Mucosa of descending colon (tissue), 3 donors: ENCODE data around the gene NPTX1. TPM values are rescaled to one million over a fixed set of nuclear protein-coding genes. Genes with fewer than 3 reads are reported as not detected.

Experiments
- ATAC-seq: fragments of 200-7000 bp; cut with Tn5 transposase; one replicate; pipeline ENCODE4 v1.9.1; 2020; ENCODE audit warnings: mild to moderate bottlenecking, moderate library complexity
- DNase-seq, 3 donors: peaks; one replicate each; pipeline ENCODE4 v3.0.0-alpha.2; 2020
- H3K36me3 ChIP-seq: fragments of 200-600 bp; one replicate; pipeline ENCODE4 v1.8.0; 2021; ENCODE audit warnings: low read depth, mild to moderate bottlenecking
- H3K4me1 ChIP-seq: fragments of 200-600 bp; one replicate; pipeline ENCODE4 v1.8.0; 2021; ENCODE audit warnings: low read depth, mild to moderate bottlenecking
- H3K4me3 ChIP-seq: fragments of 200-600 bp; one replicate; pipeline ENCODE4 v1.8.0; 2021; ENCODE audit warnings: mild to moderate bottlenecking
- H3K9me3 ChIP-seq: fragments of 200-600 bp; one replicate; pipeline ENCODE4 v1.8.0; 2021; ENCODE audit warnings: mild to moderate bottlenecking
- intact Hi-C, 2 donors: fragments of 100-400 bp; cut with DNase I in 1 of 2; cut with micrococcal nuclease in 1 of 2; formaldehyde crosslinking; loops; one replicate each; pipeline versions ENCODE4 v1.11.0 to v1.11.1; 2022; cut with DNase I, micrococcal nuclease
- total RNA-seq, 3 donors: library from RNA; stranded (reverse); fragmentation: NEBNext Ultra II Directional in 2 of 3; extraction: Animal tissue kit (Norgen Biotek cat#: 25700) in 2 of 3; gene quantifications; one replicate each; pipeline versions ENCODE4 v1.2.1 to v1.2.4, GENCODE V29; 2021 to 2023
- TF ChIP-seq, protein P1 (sequence below): fragments of 200-600 bp; IDR thresholded peaks from one replicate; pipeline ENCODE4 v1.8.0; 2022; ENCODE audit warnings: antibody characterized with exemption, mild to moderate bottlenecking
- donor health status: DM: no; HTN: no; CAD: no; lungs with moderate emphysema.
- donor health status: DM: no; HTN: no; CAD: no.
- donor health status: DM: no; HTN: yes; CAD: no.

NPTX1 gene
- total RNA-seq, 3 donors from 2014 or later = 0.51 to 95.0 (median 2.0) TPM

DNA sequence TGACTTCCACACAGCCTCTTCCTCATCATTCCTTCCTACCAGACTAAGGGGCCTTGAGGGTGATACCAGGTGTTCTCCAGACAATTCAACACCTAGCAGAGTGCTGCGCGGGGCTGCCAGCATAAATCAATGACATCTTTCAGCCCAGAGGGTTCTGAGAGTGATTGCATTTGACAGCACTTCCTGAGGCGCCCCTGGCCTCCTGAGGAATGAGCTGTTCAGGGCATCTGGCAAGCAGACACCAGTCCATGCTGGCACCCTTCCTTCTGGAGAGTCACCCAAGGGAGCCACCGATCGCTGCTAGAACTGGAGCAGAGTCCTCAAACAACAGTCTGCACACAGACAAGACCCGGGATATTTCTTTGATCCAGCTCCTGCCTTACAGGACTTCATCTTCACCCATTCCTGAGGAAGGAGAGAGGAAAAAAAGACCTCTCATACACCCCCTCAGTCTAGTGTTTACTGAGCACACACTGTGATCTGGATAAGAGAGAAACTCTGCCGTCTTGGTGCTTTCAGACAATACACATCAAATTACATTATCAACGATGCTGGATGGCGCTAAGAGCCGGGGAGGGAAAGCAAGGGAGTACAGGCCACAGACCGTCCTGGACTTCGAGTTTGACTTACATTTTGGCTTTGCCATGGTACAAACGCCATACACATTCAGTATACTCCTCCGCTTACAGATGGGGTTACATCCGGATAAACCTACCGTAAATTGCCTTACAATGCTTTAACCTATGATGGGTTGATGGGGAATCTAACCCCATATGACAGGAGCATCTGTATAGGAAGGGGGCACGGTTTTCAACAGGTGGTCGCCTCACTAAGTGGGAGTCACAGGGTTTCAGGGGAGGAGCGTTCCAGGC lies 23.0 kb downstream of the NPTX1 start:
- no peak for DNase-seq
- TF ChIP-seq, protein P1, sequence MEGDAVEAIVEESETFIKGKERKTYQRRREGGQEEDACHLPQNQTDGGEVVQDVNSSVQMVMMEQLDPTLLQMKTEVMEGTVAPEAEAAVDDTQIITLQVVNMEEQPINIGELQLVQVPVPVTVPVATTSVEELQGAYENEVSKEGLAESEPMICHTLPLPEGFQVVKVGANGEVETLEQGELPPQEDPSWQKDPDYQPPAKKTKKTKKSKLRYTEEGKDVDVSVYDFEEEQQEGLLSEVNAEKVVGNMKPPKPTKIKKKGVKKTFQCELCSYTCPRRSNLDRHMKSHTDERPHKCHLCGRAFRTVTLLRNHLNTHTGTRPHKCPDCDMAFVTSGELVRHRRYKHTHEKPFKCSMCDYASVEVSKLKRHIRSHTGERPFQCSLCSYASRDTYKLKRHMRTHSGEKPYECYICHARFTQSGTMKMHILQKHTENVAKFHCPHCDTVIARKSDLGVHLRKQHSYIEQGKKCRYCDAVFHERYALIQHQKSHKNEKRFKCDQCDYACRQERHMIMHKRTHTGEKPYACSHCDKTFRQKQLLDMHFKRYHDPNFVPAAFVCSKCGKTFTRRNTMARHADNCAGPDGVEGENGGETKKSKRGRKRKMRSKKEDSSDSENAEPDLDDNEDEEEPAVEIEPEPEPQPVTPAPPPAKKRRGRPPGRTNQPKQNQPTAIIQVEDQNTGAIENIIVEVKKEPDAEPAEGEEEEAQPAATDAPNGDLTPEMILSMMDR = no peak
- no peaks in the 10 kb centered on the region for H3K9me3 ChIP-seq
- no peak for ATAC-seq
- H3K4me3 ChIP-seq = no peak overlapping the region
- H3K4me1 ChIP-seq = peaks cover 6% of the 10 kb centered on the region
- intact Hi-C loops = no loop called here
- no peaks in the 10 kb centered on the region for H3K36me3 ChIP-seq

DNA sequence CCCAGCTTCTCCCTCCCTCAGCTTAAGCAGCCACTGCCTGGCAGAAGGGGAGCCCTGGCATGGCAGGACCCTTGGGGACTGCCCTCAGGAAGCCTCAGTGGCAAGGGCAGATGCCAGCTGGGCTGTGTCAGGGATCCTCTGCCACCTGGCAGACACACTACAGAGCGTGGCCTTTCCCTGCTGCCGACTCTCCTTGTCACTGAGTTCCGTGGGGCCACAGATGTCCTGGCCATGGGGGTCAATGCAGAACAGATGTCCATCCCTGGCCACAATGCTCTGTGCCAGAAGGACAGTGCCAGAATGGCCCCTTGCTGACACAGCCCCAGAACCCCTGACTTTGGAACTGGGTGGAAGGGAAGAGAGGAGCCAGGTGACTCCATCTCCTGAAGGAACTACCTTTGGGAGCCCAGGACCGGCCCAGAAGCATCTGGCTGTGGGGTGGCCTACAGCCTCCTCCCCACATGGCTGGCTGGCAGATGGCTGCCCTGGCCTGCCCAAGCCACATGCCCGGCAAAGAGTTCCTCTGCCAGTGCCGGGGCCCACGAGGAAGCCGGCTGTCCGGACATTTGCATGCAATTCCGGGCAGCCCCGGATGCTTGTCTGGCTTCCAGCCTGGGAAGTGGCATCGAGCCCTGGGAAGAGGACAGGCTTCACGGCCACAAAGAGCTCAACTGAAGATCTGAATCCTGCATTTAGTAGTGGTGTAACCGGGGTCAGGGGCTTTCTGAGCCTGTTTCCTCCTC lies 24.1 kb downstream of the NPTX1 start:
- peaks cover 6% of the 10 kb centered on the region for H3K4me1 ChIP-seq
- ATAC-seq (no peak), DNase-seq (no peak)
- no peaks in the 10 kb centered on the region for H3K36me3 ChIP-seq
- TF ChIP-seq, protein P1 = no peak
- no peaks in the 10 kb centered on the region for H3K9me3 ChIP-seq
- intact Hi-C loops = no loop called here
- H3K4me3 ChIP-seq = no peak overlapping the region

DNA sequence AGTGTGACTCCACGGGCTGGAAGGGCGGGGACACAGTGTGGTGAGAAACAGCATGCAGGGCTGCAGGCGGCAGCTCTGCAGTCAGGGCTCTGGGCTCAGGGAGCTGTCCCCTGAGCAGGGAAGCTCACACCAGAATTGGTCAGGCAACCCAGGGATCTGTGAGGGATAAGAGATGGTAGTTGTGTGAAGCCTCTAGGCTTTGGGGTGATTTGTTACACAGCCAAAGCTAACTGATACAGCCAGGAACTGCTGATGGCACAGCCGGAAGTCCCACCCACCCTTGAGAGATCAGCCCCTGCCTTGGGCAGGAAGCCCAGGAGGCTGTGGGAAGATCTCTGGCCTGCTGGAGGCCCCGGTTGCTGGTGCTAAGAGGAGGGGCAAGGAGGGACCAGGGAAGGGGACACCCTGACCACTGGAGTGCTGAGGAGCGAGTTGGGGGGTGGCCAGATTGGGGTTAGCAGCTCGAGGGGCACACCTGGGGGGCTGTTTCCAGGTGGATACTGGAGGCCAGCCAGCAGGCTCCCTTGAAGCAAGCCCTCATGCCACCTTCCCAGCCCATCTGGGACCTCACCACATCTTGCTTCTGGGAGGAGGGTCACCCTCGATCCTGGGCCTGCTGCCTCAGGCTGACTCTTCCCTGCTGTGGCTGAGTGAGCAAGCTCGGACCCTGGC lies 25.2 kb downstream of the NPTX1 start:
- TF ChIP-seq, protein P1 = no peak
- Histone ChIP-seq H3K36me3 (no peaks in the 10 kb centered on the region), H3K4me1 (peaks cover 6% of the 10 kb centered on the region), H3K9me3 (no peaks in the 10 kb centered on the region), H3K4me3 (no peak overlapping the region)
- intact Hi-C loops = no loop called here
- DNase-seq (no peak), ATAC-seq (no peak)

DNA sequence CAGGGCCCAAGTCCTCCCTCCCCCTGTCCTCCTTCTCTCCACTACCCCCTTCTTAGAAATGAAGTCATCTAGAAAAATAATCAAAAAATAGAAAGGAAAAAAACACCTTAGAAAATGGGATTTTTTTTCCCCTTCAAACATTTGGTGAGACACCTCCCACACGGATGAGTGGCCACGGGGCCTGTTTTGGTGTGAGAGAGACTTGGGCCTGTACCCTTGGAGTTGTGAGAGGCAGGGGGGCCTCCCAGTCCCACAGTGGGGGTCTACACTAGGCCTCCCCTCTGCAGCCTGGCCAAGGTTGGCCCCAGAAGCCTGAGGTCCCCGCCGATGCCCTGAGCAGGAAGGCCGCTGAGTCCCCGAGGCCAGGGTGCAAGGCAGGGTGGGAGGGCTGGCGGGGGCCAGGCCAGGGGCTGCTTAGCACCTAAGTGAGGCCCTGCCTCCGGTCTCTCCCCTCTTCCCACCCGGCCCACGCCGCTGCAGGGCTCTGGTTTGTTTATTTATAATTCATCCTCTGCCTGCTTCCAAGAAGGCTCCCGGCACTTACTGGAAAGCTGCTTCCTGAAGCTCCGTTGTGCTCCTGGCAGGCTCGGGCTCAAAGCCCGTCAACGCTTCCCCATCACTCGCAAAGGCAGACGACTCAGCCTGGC lies 26.4 kb downstream of the NPTX1 start:
- Histone ChIP-seq H3K4me3 (no peak overlapping the region), H3K4me1 (peaks cover 3% of the 10 kb centered on the region), H3K36me3 (no peaks in the 10 kb centered on the region), H3K9me3 (no peaks in the 10 kb centered on the region)
- TF ChIP-seq, protein P1 = no peak
- intact Hi-C loops = no loop called here
- DNase-seq = no peak
- ATAC-seq = no peak

DNA sequence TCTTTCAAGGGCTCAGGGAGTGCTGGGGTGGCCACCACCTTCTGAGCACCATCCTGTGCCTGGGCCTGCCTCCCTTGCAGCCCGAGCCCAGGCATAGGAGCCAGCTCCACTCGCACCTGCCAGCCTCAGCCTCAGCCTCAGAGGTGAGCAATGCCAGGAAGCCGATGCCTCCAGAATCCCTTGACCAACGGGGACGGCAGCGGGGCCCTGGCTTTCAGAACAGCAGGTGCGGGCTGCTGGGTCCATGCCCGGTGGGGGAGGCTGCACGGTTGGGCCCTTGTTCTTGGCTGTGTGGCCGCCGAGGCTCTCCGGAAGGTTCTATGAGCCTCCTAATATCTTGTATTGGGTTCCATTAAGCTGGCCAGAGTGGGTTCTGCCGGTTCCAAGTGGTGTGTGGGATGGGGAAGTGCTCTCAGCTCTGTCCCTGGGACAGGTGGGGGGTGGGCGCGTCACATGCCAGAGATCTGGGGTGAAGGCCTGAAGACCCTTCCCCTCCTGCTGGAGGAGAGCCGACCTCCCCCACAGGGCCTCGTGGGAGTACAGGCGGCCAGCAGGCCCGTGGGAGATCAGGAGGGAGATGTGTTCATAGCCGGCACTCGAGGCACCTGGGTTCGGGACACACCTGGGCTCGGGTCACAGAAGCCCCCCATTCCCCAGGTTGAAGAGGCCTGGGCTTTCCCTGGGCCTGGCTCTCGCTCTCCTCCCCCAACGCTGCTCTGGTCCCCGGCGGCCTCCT lies 27.0 kb downstream of the NPTX1 start:
- Histone ChIP-seq H3K9me3 (no peaks in the 10 kb centered on the region), H3K36me3 (no peaks in the 10 kb centered on the region), H3K4me1 (peaks cover 3% of the 10 kb centered on the region), H3K4me3 (no peak overlapping the region)
- TF ChIP-seq, protein P1 = no peak
- no peak for DNase-seq
- intact Hi-C loops = no loop called here
- ATAC-seq = no peak
